HG02885 (cell line): ENCODE data around the gene ANKFN1.
A peak's percentile ranks its signal among the peaks of the same experiment; 100 is the strongest.

Source experiments
- ATAC-seq: cut with Tn5 transposase; IDR thresholded peaks from one replicate; pipeline ENCODE4 v1.9.1; 2021; ENCODE audit warnings: mild to moderate bottlenecking; ENCODE audit not compliant: unreplicated experiment, poor library complexity

The ANKFN1 gene

GRCh38 chr17:56425483-56425882 is 272.2 kb downstream of the ANKFN1 start:
- no peak for ATAC-seq

- ATAC-seq: no peak
Observed at GRCh38 chr17:56426901-56427300, 273.6 kb downstream of the ANKFN1 start.

GRCh38 chr17:56431736-56432135 is 278.5 kb downstream of the ANKFN1 start:
- ATAC-seq: no peak

- ATAC-seq: no peak
Observed at GRCh38 chr17:56432443-56432842, 279.2 kb downstream of the ANKFN1 start.

- ATAC-seq: no peak
Observed at GRCh38 chr17:56434610-56435009, 281.3 kb downstream of the ANKFN1 start.

- ATAC-seq: no peak
Observed at GRCh38 chr17:56436142-56436541, 282.9 kb downstream of the ANKFN1 start.

GRCh38 chr17:56440419-56440818 is 287.1 kb downstream of the ANKFN1 start:
- ATAC-seq: no peak

- no peak for ATAC-seq
Observed at GRCh38 chr17:56441308-56441707, 288.0 kb downstream of the ANKFN1 start.

- ATAC-seq: no peak
Observed at GRCh38 chr17:56445692-56446411, 292.6 kb downstream of the ANKFN1 start.

- ATAC-seq: no peak
Observed at GRCh38 chr17:56447171-56447570, 293.9 kb downstream of the ANKFN1 start.

- ATAC-seq: no peak
Observed at GRCh38 chr17:56448371-56448770, 295.1 kb downstream of the ANKFN1 start.

GRCh38 chr17:56449176-56449575 is 295.9 kb downstream of the ANKFN1 start:
- no peak for ATAC-seq

GRCh38 chr17:56451629-56452028 is 298.4 kb downstream of the ANKFN1 start:
- no peak for ATAC-seq

GRCh38 chr17:56452461-56452860 is 299.2 kb downstream of the ANKFN1 start:
- ATAC-seq: no peak

- no peak for ATAC-seq
Observed at GRCh38 chr17:56457501-56457900, 304.2 kb downstream of the ANKFN1 start.

GRCh38 chr17:56465886-56466285 is 312.6 kb downstream of the ANKFN1 start:
- no peak for ATAC-seq

- no peak for ATAC-seq
Observed at GRCh38 chr17:56468840-56469239, 315.6 kb downstream of the ANKFN1 start.

- no peak for ATAC-seq
Observed at GRCh38 chr17:56471696-56472095, 318.4 kb downstream of the ANKFN1 start.

- no peak for ATAC-seq
Observed at GRCh38 chr17:56475116-56475515, 321.8 kb downstream of the ANKFN1 start.

- ATAC-seq: peak; percentile 39
Observed at GRCh38 chr17:56478836-56479447, 325.7 kb downstream of the ANKFN1 start.

- no peak for ATAC-seq
Observed at GRCh38 chr17:56480501-56480900, 327.2 kb downstream of the ANKFN1 start.

GRCh38 chr17:56481659-56482058 is 328.4 kb downstream of the ANKFN1 start:
- ATAC-seq: no peak
